HG03139 (cell line): ENCODE results near the gene SKIC8.
"Not testable (repeated sequence)": the region's sequence is repeated elsewhere in the genome, so short reads cannot be mapped to it uniquely, and the experiment has no call there.

Experiments
- ATAC-seq: cut with Tn5 transposase; IDR thresholded peaks from one replicate; pipeline ENCODE4 v1.9.1; 2021; ENCODE audit not compliant: unreplicated experiment

The SKIC8 gene

DNA sequence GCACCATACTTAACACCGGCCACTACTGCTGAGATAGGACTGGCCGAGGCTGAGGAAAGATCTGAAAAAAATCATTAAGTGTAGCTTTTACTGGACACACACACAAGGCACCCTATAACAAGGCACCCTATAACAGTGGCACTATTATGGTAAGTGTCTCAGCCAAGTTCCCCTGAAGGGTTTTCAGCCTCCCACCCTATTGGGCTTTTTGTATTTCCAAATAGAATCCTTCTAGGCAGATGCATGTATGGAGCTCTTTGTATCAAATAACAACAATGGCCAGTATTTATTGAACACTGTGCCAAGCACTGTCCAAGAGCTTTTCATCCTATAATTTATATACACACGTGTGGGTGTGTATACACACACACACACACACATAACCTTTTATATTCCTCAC is 41.7 kb downstream of the SKIC8 start:
- no peak for ATAC-seq

DNA sequence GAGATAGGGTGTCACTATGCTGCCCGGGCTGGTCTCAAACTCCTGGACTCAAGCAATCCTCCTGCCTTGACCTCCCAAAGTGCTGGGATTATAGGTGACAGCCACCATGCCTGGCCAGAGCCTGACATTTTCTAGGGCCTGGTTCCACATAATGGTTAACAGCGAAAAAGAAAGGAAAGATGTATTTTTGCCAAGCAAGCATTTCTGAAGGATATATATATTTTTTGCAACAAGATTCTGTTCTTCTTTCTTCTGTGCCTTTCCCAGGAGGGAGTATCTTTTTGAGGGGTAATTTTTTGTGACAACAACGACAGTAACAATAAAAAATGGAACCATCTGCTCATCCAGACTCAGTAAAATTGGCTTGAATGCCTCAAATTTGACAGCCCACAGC is 43.4 kb downstream of the SKIC8 start:
- ATAC-seq, result no peak

DNA sequence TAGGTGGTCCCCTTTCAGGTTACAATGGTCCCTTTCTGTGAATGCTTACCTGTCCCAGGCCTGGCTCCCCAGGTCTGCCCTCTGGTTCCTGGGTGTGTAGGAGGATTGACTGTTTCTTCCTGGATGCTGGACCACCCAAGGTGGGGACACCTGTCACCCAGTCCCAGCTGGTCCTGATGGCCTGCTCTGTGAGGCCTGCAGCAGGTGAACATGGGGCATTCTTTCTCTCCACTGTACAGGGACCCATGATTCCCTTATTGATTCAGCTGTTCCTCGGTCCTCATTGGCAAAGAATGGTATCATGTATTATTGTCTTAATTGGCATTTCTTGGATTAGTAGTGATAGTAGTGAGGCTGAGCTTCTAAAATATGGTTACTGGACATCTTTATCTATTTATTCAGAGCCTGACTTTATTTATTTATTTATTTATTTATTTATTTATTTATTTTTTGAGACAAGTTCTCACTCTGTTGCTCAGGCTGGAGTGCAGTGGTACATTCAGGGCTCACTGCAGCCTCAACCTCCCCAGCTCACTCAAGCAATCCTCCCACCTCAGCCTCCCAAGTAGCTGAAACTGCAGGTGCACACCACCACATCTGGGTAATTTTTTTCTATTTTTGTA is 43.9 kb downstream of the SKIC8 start:
- ATAC-seq, result no peak

DNA sequence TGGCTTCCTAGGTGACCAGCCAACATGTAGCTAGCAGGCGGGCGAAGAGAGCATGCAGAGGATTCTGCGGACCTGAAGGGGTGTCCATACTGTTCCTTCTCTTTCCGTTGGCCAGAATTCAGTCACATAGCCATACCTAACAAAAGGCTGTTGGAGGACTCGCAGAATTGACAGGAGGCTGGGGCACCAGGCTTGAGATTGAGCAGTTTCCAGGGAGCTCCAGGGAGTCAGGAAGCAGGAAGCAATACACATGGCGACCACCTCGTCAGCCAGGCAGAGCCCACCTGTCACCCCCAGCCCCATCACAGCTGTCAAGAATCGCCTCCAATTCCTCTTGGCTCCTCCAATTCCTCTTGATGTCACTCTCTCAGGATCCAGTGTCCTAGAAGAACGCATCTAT is 48.3 kb downstream of the SKIC8 start:
- ATAC-seq, result no peak

DNA sequence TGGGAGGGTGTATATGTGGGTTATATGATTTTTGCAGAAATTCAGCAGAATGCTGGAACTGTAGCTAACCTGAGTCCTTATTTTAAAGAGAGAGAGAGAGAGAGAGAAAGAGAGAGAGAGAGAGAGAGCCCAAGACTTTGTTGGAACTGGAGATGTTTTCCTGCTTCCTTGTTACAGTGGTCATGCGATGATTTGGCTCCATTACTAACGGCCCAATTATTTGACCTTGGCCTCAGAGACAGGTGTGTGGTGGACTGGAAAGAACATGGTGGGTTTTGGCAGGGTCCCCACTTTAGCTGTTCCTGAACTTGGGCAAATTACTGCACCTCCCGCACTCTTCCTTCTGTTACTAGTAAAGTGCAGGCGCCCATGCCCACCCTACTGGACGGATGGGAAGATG is 50.3 kb downstream of the SKIC8 start:
- no peak for ATAC-seq

DNA sequence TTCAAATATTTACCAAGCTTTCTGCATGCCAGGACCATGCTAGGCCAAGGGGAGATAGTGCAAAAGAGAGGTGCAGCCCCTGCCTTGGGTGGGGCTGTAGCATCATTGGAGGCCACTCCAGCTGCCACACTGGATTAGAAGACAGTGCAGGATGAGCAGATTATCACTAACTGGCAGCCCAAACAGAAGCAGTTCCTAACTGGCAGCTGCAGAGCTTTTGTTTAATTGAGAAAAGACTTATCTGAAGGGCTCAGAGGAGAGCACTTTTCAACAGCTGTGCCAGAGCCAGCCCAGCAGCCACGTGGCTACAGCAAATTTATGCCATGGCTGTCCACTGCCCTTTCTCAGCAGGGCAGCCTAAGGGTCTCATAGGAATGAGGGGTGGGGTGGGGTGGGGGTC is 51.5 kb downstream of the SKIC8 start:
- no peak for ATAC-seq

DNA sequence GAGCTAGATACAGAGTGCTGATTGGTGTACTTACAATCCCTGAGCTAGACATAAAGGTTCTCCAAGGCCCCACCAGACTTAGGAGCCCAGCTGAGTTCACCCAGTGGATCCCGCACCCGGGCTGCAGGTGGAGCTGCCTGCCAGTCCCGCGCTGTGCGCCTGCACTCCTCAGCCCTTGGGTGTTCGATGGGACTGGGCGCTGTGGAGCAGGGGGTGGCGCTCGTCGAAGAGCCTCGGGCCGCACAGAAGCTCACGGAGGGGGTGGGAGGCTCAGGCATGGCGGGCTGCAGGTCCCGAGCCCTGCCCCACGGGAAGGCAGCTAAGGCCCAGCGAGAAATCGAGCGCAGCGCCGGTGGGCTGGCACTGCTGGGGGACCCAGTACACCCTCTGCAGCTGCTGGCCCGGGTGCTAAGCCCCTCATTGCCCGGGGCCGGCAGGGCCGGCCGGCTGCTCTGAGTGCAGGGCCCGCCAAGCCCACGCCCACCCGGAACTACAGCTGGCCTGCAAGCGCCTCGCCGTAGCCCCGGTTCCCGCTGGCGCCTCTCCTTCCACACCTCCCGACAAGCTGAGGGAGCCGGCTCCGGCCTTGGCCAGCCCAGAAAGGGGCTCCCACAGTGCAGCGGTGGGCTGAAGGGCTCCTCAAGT is 53.3 kb downstream of the SKIC8 start:
- not testable (repeated sequence) for ATAC-seq

DNA sequence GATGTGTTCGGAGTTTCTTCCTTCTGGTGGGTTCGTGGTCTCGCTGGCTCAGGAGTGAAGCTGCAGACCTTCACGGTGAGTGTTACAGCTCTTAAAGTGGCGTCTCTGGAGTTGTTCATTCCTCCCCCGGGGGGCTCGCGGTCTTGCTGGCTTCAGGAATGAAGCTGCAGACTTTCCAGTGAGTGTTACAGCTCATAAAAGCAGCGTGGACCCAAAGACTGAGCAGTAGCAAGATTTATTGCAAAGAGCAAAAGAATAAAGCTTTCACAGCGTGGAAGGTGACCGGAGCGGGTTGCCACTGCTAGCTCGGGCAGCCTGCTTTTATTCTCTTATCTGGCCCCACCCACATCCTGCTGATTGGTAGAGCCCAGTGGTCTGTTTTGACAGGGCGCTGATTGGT is 54.0 kb downstream of the SKIC8 start:
- not testable (repeated sequence) for ATAC-seq

DNA sequence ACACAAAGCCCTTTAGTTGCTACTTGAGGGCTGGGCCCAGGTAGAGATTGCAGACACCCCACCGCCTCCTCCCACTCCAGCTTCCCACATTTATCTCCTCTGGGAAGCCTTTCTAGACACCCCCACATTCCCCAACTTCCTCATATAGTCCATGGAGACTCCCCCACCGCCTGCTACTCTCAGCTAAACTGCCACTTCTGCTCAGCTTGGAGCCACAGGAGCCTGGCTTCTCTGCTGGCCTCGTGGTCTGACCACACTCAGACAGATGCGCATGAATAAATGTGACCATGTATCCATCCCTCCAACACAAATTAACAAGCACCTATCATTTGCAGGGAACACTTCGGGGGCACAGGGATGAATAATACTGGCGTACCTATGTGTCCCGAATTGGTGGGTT is 54.5 kb downstream of the SKIC8 start:
- ATAC-seq, result no peak

DNA sequence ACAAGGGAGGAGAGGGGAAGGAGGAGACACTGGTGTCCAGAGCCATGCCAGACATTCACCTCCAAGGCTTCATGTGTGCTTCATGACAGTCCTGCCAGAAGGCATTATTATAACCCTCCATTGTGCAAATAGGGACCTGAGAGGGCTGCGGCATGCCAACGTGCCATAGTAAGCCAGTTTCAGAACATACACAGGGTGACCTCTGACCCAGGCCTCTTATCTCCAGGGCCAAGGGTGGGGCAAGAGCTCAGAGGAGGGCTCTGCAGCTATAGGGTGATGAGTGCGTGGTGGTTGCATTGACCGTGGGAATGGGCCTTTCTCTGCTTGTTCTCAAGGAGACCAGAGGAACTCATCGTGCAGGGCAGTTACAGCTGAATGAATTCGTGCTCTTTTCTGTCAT is 55.3 kb downstream of the SKIC8 start:
- no peak for ATAC-seq

DNA sequence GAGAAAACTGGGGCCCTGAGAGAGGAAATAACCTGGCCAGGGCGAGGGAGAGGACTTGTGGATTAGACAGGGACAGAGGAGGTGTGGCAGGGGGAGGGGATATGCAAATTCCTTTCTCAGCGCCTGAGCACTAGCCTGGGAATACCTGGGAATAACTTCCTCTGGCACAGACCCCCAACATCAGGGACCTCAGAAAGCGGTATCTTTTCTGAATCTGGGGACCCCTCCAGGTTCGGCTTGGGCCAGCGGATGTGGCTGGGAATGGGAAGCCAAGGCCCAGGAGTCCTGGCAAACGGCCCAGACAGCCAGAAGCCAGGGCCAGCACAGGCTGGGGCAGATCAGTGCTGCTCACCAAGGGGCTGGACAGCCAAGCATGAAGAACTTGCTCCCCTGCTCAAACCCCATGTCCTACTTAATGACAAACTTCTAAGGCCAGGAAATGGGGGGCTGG is 55.9 kb downstream of the SKIC8 start:
- no peak for ATAC-seq

DNA sequence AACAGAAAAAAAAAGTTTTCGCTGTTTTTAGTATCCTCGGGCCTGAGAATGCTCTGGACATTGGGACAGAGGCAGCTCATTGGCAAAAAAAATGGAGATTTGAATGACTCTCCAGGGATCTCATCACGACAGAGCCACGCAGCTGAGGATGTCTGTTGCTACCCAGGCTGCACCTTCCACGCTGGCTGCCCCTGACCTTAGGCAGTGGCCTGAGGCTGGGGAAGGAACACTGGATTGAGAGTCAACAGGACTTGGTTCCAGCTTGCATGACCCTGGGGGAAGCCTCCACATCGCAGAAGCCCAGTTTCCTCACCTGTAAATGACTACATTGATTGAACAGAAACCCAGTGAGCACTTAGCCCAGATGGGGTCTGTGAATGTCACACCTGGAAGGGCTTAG is 56.4 kb downstream of the SKIC8 start:
- ATAC-seq, result no peak

DNA sequence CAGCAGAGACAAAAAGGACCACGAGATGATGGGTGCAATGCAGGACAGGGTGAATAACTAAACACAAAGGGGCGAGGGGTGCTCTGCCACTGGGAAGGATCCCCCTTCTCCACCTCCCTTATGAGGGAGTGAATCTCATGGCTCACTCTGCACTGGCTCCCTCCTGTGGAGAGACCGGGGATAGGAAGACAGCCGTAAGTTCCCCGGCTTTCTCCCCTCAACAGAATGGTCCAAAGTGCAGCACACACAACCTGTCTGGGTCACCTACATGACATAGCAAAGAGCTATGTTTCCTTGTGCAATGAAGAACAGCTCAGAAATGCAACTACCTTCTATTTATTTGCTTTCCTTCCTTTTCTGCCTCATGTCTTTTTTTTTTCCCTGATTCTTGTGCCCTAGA is 57.3 kb downstream of the SKIC8 start:
- ATAC-seq, result no peak

DNA sequence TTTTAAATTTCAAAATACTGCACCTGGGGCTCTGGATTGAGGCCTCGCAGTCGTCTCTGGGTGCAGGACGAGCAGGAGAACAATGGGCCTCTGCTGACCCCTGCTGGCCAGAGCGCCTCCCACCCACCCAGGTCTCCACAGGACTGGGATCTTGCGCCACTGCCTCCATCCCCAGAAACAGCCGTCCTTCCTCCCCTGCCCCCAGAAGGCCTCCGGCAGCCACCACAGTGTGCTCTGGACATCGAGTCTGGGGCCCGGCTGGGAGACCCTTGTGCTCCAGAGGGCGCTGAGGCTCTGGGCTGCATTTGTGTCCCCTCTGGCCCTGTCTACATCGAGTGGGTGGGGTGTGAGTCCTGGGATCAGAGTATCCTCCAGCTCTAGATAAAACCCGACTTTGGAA is 58.4 kb downstream of the SKIC8 start:
- no peak for ATAC-seq

DNA sequence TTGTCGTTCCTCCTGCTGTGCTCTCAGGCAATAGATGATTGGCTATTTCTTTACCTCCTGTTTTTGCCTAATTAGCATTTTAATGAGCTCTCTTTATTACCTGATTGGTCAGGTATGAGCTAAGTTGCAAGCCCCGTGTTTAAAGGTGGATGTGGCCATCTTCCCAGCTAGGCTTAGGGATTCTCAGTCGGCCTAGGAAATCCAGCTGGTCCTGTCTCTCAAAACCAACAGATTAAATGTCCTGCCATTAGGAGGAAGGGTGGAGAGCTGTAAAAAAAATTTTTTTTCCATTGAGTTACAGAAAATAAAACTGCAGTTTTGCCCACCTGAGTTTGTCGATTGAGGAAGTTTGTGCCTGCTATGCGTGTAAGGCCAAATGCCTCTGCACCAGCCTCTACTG is 59.6 kb downstream of the SKIC8 start:
- no peak for ATAC-seq

DNA sequence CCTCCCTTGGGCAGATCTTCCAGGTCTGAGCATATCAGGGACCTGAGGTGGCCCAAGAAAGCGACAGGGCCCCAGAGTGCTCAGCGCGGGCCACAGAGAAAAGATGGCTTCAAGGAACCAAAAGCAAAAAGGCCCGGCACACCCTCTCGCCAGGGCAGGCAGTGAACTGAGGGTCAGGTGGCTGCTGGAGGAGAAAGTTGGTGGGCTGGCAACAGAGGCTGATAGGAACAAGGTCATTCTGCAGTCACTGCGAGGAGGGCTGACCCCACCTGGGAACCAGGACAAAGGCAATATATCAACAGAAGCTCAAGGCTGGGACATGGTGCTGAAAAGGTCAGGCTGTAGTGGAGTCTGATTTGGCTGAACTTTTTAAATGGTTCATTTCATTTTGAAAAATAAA is 62.3 kb downstream of the SKIC8 start:
- ATAC-seq, result no peak

DNA sequence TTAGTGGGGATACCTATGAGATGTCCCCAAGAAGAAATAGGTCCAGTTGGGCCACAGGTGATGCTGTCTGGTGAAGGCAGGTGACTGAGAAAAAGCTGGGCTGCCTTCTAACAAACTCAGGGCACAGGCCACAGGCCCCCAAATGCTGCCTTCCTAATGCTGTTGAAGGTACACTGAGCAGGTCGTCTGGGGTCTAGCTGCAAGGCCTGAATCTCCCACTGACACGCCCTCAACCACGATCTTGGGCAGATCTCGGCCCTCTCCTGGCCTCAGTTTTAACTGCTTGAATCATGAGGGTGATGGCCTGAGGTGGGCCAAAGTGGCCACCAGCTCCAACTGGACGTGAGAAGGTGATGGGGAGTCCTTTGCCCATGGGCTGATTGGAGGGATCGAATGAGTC is 62.9 kb downstream of the SKIC8 start:
- ATAC-seq, result no peak

DNA sequence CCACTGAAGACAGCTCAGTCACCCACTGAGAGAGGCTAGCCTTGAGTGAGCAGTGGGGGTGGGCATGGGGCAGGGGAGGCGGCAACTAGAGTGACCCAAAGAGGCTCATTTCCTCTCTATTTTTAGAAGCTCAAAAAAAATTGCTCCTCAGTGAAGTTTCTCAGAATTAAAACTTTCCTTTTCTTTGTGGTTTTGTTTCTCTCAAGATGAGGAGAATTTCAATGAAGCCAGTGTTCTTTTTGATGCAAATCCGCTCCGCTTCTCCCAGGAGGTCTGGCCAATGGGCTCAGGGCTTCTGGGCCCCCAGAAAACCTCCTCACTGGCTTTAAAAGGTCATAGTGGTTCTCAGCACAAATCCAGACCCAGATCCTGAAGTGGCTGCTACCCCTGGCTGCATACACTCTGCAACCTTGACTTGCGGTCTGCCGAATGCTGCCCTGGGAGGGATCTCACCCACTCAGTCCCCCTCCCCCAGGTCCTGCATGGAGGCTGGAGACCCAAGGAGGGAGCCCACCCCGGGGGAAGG is 64.8 kb downstream of the SKIC8 start, which contains the start of gene ACSBG1:
Gene ACSBG1, minus strand, starts transcription at position 51 of the 526 bp plus-strand sequence. CDS start 64 bp downstream, outside the sequence.
- no peak for ATAC-seq

DNA sequence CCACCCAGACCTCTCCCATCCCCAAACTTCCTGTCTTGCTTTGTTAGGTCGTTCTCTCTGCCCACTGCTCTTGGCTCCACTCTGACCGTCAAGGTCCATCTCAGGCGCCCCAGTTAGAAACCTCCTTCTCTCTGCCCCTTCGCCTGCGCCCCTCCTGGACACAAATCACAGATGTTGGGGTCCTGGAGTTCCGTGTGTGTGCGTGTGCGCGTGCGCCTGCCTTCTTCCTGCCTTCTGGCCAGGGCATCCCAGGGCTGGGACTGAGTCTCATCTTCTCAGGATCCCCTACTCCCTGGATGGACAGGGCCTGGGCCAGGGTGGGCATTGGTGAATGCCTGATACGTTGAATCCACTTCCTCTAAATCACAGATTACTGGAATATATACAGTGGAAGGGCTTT is 65.9 kb downstream of the SKIC8 start:
- ATAC-seq, result no peak
